T-cell (primary cell): ENCODE measurements around the gene COL26A1. TPM values are rescaled to one million over a fixed set of nuclear protein-coding genes. Genes with fewer than 3 reads are reported as not detected.
"Not testable (repeated sequence)": the region's sequence is repeated elsewhere in the genome, so short reads cannot be mapped to it uniquely, and the experiment has no call there.

Source experiments
- ATAC-seq, 4 experiments: fragments of 200-7000 bp in 3 of 4; fragments of 150-1000 bp in 1 of 4; cut with Tn5 transposase; replicated peaks in 1 of 4; 1 replicate in 3 of 4; 2 replicates in 1 of 4; pipeline ENCODE4 v1.10.0; 2021; ENCODE audit warnings: moderate library complexity in 3 of 4, mild to moderate bottlenecking in 2 of 4, moderate number of reproducible peaks in 1 of 4
- CTCF ChIA-PET, 2 donors: fragments of 300-600 bp; sonication (Branson Sonifier 250); formaldehyde crosslinking; loops; one replicate each; lab custom pipeline; 2022; ENCODE audit warnings: antibody characterized with exemption in 2 of 2; lab: Charles Lee
- POLR2A ChIA-PET, 2 donors: fragments of 300-600 bp; sonication (Branson Sonifier 250); formaldehyde crosslinking; loops; one replicate each; lab custom pipeline; 2022; ENCODE audit warnings: antibody characterized with exemption in 2 of 2; lab: Charles Lee
- DNase-seq, 35 experiments: peaks; one replicate each; pipeline versions ENCODE4 v3.0.0 to v3.0.0-alpha.2; 2013 to 2023
- H3K27ac ChIP-seq: one replicate; pipeline ENCODE4 v1.5.1; 2013; ENCODE audit warnings: low read length
- H3K27me3 ChIP-seq, 2 experiments: replicated peaks in 1 of 2; 1 replicate in 1 of 2; 2 replicates in 1 of 2; pipeline versions ENCODE4 v1.6.1 to v1.7.0; 2013; ENCODE audit warnings: low read length in 1 of 2, mixed read lengths in 1 of 2; ENCODE audit not compliant: control insufficient read depth in 2 of 2, insufficient read depth in 2 of 2; ENCODE audit errors: extremely low read depth in 1 of 2
- H3K36me3 ChIP-seq, 2 donors: 1 replicate in 1 of 2; 2 replicates in 1 of 2; pipeline versions ENCODE4 v1.6.1 to v1.7.0; 2013; ENCODE audit warnings: low read length in 1 of 2; ENCODE audit not compliant: control insufficient read depth in 2 of 2, insufficient read depth in 1 of 2; ENCODE audit errors: extremely low read depth in 1 of 2
- H3K4me1 ChIP-seq, 2 experiments: 1 replicate in 1 of 2; 2 replicates in 1 of 2; pipeline versions ENCODE4 v1.6.1 to v1.7.0; 2013; ENCODE audit warnings: low read length in 2 of 2, mixed read lengths in 1 of 2; ENCODE audit not compliant: insufficient read depth in 2 of 2, control insufficient read depth in 1 of 2; ENCODE audit errors: extremely low read depth in 1 of 2
- H3K4me3 ChIP-seq, 2 donors: 1 replicate in 1 of 2; 2 replicates in 1 of 2; pipeline versions ENCODE4 v1.5.1 to v1.7.0; 2013; ENCODE audit warnings: mild to moderate bottlenecking in 2 of 2, low read length in 1 of 2, moderate library complexity in 1 of 2; ENCODE audit not compliant: control insufficient read depth in 1 of 2; ENCODE audit errors: extremely low read depth in 1 of 2
- H3K9me3 ChIP-seq: 2 replicates; pipeline ENCODE4 v1.7.0; 2013
- H3K27ac Mint-ChIP-seq, 2 donors: one replicate each; pipeline ENCODE4 v1.8.0; 2020 to 2021; ENCODE audit warnings: mild to moderate bottlenecking in 2 of 2, mixed read lengths in 2 of 2
- H3K27me3 Mint-ChIP-seq, 2 donors: one replicate each; pipeline ENCODE4 v1.8.0; 2021 to 2022; ENCODE audit warnings: mixed read lengths in 2 of 2
- H3K36me3 Mint-ChIP-seq: one replicate; pipeline ENCODE4 v1.8.0; 2021; ENCODE audit warnings: mixed read lengths
- H3K4me1 Mint-ChIP-seq, 3 donors: one replicate each; pipeline ENCODE4 v1.8.0; 2020 to 2022; ENCODE audit warnings: mixed read lengths in 3 of 3, mild to moderate bottlenecking in 1 of 3
- H3K4me3 Mint-ChIP-seq, 3 donors: one replicate each; pipeline ENCODE4 v1.8.0; 2020 to 2022; ENCODE audit warnings: mild to moderate bottlenecking in 3 of 3, mixed read lengths in 3 of 3, moderate library complexity in 3 of 3
- H3K9me3 Mint-ChIP-seq, 3 donors: one replicate each; pipeline ENCODE4 v1.8.0; 2020 to 2022; ENCODE audit warnings: mixed read lengths in 3 of 3
- WGBS: methylation state at CpG from one replicate; pipeline ENCODE4 v1.1.5; 2013; ENCODE audit warnings: missing lambda C conversion rate; ENCODE audit not compliant: insufficient coverage; 5-methylcytosine and 5-hydroxymethylcytosine counted together
- total RNA-seq, 35 experiments: library from RNA in 6 of 35; stranded (reverse) in 6 of 35; fragments of 120-200 nt in 1 of 35; gene quantifications; one replicate each; pipeline versions ENCODE4 v1.2.1 to v1.2.4 and lab custom pipeline; 2013 to 2026

COL26A1 gene
- total RNA-seq, 5 donors from 2014 or later (not counting 1 experiment from before 2014, with no cell fraction given) = 0.09 TPM; not detected in 4

- ATAC-seq (no peak), DNase-seq (no peak)
- Mint-ChIP-seq H3K4me1 (peaks cover 6 to 12% (median 7%) of the 10 kb centered on the region in 3 donors), H3K4me3 (no peak overlapping the region), H3K27me3 (peaks cover 21 to 40% of the 10 kb centered on the region in 2 donors), H3K9me3 (no peaks in the 10 kb centered on the region), H3K27ac (no peak overlapping the region), H3K36me3 (no peaks in the 10 kb centered on the region)
- Histone ChIP-seq H3K9me3 (no peaks in the 10 kb centered on the region), H3K27me3 (peaks cover 0 to 50% of the 10 kb centered on the region in 2 experiments), H3K4me1 (peaks cover 0 to 2% of the 10 kb centered on the region in 2 experiments), H3K27ac (no peak overlapping the region), H3K4me3 (no peak overlapping the region), H3K36me3 (no peaks in the 10 kb centered on the region)
- CTCF ChIA-PET = no interaction called here
- POLR2A ChIA-PET = no interaction called here
- WGBS = 90% methylated on average over 2 of the region's 3 CpGs
Observed at GRCh38 chr7:101432316-101432715, 69.6 kb downstream of the COL26A1 start.

DNA sequence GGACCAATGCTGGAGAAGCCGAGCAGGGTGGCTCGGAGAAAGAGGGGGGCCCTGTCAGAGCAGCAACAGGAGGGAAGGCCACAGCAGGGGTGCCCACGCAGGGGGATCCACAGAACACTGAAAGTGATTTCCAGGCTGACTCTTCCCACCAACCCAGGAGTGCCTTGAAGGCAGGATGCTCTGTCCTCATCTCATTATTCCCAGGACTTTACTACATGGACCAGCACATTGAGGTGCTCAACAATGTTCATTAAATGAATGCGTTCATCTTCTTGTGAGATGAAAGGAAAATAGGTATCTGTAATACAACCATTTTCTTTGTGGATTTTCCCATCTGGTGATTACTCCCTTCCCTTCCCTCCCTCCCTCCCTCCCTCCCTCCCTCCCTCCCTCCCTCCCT is 71.0 kb downstream of the COL26A1 start:
- H3K4me1 ChIP-seq = no peaks in the 10 kb centered on the region
- Mint-ChIP-seq H3K36me3 (no peaks in the 10 kb centered on the region), H3K27me3 (peaks cover 21 to 40% of the 10 kb centered on the region in 2 donors), H3K9me3 (no peaks in the 10 kb centered on the region), H3K4me3 (no peak overlapping the region), H3K27ac (no peak overlapping the region), H3K4me1 (peaks cover 0 to 2% (median 2%) of the 10 kb centered on the region in 3 donors)
- WGBS = 42% methylated on average over 2 of the region's 4 CpGs
- no peak overlapping the region for H3K4me3 ChIP-seq
- CTCF ChIA-PET = no interaction called here
- no peak for ATAC-seq
- POLR2A ChIA-PET = no interaction called here
- no peaks in the 10 kb centered on the region for H3K36me3 ChIP-seq
- no peaks in the 10 kb centered on the region for H3K9me3 ChIP-seq
- DNase-seq = no peak
- H3K27me3 ChIP-seq = peaks cover 0 to 56% of the 10 kb centered on the region in 2 experiments
- no peak overlapping the region for H3K27ac ChIP-seq

DNA sequence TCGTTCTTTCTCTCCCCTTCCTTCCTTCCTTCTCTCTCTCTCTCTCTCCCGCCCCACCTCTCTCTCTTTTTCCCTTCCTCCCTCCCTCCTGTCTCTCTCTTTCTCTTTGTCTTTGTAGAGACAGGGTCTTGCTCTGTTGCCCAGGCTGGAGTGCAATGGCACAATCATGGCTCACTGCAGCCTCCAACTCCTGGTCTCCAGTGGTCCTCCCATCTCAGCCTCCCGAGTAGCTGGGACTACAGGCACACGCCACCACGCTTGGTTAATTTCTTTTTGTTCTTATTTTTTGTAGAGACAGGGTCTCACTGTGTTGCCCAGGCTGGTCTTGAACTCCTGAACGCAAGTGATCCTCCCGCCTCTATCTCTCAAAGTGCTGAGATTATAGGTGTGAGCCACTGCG is 71.5 kb downstream of the COL26A1 start:
- H3K27ac Mint-ChIP-seq, H3K9me3 ChIP-seq, DNase-seq, CTCF ChIA-PET, POLR2A ChIA-PET, ATAC-seq, H3K4me1 Mint-ChIP-seq, H3K36me3 ChIP-seq, H3K27ac ChIP-seq, H3K36me3 Mint-ChIP-seq, H3K9me3 Mint-ChIP-seq, H3K4me3 Mint-ChIP-seq, H3K4me1 ChIP-seq, H3K4me3 ChIP-seq: not testable (repeated sequence)
- 75% methylated on average over 4 of the region's 8 CpGs for whole genome bisulfite sequencing
- H3K27me3 ChIP-seq = peaks cover 0 to 60% of the 10 kb centered on the region in 2 experiments
- H3K27me3 Mint-ChIP-seq = peaks cover 21 to 40% of the 10 kb centered on the region in 2 donors

- H3K4me3 Mint-ChIP-seq = no peak overlapping the region
- POLR2A ChIA-PET = no interaction called here
- peaks cover 21 to 43% of the 10 kb centered on the region in 2 donors for H3K27me3 Mint-ChIP-seq
- no peaks in the 10 kb centered on the region for H3K36me3 Mint-ChIP-seq
- H3K27ac Mint-ChIP-seq = no peak overlapping the region
- H3K9me3 Mint-ChIP-seq = no peaks in the 10 kb centered on the region
- H3K27me3 ChIP-seq = peaks cover 0 to 71% of the 10 kb centered on the region in 2 experiments
- H3K27ac ChIP-seq = no peak overlapping the region
- CTCF ChIA-PET = no interaction called here
- 81% methylated on average over 14 of the region's 22 CpGs for WGBS
- ATAC-seq (no peak), DNase-seq (no peak)
- no peaks in the 10 kb centered on the region for H3K4me1 Mint-ChIP-seq
- no peaks in the 10 kb centered on the region for H3K9me3 ChIP-seq
- H3K36me3 ChIP-seq = no peaks in the 10 kb centered on the region
- no peak overlapping the region for H3K4me3 ChIP-seq
- H3K4me1 ChIP-seq = no peaks in the 10 kb centered on the region
Observed at GRCh38 chr7:101435461-101436220, 73.0 kb downstream of the COL26A1 start.

- Histone ChIP-seq H3K4me1 (no peaks in the 10 kb centered on the region), H3K9me3 (no peaks in the 10 kb centered on the region), H3K4me3 (no peak overlapping the region), H3K27ac (no peak overlapping the region), H3K27me3 (peaks cover 0 to 68% of the 10 kb centered on the region in 2 experiments), H3K36me3 (no peaks in the 10 kb centered on the region)
- DNase-seq (no peak), ATAC-seq (no peak)
- Mint-ChIP-seq H3K27ac (no peak overlapping the region), H3K36me3 (no peaks in the 10 kb centered on the region), H3K4me1 (no peaks in the 10 kb centered on the region), H3K27me3 (peaks cover 21 to 43% of the 10 kb centered on the region in 2 donors), H3K4me3 (no peak overlapping the region), H3K9me3 (no peaks in the 10 kb centered on the region)
- 75% methylated on average over 7 of the region's 15 CpGs for WGBS
- ChIA-PET POLR2A (no interaction called here), CTCF (no interaction called here)
Observed at GRCh38 chr7:101436221-101436735, 73.6 kb downstream of the COL26A1 start.

- Mint-ChIP-seq H3K9me3 (no peaks in the 10 kb centered on the region), H3K27me3 (peaks cover 21 to 40% of the 10 kb centered on the region in 2 donors), H3K4me1 (no peaks in the 10 kb centered on the region), H3K27ac (no peak overlapping the region), H3K36me3 (no peaks in the 10 kb centered on the region), H3K4me3 (no peak overlapping the region)
- Histone ChIP-seq H3K36me3 (no peaks in the 10 kb centered on the region), H3K9me3 (no peaks in the 10 kb centered on the region), H3K27me3 (peaks cover 0 to 73% of the 10 kb centered on the region in 2 experiments), H3K27ac (no peak overlapping the region), H3K4me1 (peaks cover 3 to 4% of the 10 kb centered on the region in 2 experiments), H3K4me3 (no peak overlapping the region)
- ChIA-PET CTCF (interaction anchor here in 1 of 2 donors (0.6 kb wide), 2 partner anchors 247 to 464 kb away, joined by 3 read pairs; no protein-coding TSS in a partner anchor), POLR2A (no interaction called here)
- 84% methylated on average over 19 of the region's 19 CpGs for WGBS
- DNase-seq = no peak
- ATAC-seq = no peak
Observed at GRCh38 chr7:101436857-101437576, 74.3 kb downstream of the COL26A1 start.
